HG02885 (cell line): Measurements from ENCODE around the gene NAPA.

Source experiments
- ATAC-seq: cut with Tn5 transposase; IDR thresholded peaks from one replicate; pipeline ENCODE4 v1.9.1; 2021; ENCODE audit warnings: mild to moderate bottlenecking; ENCODE audit not compliant: unreplicated experiment, poor library complexity

The NAPA gene

DNA sequence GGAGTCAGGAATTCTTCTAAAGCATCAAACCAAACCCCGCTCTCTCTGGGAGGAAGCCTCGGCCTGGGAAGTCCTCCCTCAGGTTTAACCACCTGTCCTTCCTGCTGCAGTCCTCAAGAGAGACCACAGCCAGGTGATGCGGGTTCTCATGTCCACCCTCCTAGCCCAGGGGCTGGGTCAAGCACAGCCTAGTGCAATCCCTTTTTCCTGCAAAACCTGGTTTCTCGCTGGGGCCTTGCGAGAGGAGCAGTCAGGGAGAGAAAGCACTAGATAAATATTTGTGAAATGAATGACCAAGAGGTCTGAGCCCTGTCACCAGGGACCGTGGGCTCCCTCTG, 45.5 kb downstream of the NAPA start:
- no peak for ATAC-seq

DNA sequence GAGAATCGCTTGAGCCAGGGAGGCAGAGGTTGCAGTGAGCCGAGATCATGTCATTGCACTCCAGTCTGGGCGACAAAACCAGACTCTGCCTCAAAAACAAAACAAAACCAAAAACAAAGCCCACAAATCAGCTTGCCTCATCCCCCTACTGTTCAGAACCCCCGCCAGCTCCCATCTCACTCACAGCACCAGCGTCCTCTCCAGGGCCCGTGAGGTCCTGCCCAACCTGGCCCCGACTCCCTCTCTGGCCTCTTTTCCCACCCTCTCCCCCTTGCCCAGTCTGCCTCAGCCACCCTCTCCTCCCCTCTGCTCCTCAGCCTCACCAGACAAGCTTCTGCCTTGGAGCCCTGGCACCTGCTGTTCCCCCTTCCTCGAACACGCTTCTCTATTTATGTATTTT, 46.9 kb downstream of the NAPA start:
- ATAC-seq, result no peak

DNA sequence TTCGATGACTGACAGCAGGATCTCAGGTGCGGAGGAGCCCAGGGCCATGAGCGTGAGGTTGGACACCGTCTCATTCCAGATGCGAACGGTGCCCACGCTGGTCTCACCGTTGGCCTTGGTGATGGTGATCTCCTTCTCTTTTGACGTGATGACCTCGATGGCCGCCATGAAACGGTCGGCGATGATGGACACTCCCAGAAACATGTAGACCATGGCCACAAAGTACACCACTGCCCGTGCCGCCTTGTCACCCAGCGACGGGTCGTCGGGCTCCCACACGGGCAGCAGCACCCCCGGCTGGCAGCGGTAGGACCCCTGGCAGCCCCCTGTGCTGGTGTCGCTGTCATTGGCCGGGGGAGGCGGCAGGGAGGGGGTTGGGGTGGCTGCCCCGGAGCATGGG, 48.9 kb downstream of the NAPA start:
- no peak for ATAC-seq

DNA sequence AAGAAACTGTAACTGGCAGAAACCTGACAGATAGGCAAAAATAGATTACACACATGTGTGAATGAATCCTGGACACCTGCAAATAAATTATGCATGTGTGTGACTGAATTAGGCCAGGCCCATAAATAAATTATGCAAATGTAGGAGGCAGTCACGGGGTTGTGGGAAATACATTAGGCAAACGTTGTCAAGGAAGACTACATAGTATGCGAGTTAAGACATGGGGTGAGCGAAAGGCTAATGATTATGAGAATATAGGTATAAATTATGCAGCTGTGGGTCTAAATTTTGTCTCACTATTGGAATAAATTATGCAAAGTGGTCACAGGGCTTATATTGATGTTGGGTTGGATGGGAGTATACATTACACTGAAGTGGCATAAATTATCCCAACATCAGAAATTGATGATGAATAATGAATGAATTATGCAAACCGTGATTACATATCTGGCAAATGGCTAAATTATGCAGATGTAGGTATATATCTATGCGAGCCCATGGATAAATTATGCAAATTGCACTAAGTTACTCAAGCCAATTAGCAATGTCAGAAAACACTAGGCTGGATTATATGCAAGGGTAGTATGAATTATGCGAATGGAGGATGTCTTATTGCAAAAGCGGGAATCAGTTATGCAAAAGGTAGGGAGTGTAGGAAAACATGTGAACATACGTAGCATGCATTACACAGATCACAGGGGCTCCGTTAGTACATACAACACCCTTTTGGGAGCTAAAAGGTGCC, 50.0 kb downstream of the NAPA start:
- ATAC-seq, result no peak

DNA sequence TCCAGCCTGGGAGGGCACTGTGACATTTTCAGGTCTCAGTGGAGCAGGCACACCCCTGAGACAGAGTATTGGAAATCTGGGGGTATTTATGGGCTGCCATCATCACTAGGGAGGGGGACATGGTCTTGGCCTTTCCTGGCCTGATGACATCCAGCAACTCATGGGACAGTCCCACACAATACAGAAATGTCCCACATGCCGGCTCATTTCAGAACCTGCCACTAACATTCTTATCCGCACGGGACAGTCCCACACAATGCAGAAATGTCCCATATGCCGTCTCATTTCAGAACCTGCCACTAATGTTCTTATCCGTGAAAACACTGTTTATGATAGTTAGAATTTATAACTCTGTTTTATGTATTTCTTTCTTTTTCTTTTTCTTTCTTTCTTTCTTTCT, 53.0 kb downstream of the NAPA start:
- no peak for ATAC-seq

DNA sequence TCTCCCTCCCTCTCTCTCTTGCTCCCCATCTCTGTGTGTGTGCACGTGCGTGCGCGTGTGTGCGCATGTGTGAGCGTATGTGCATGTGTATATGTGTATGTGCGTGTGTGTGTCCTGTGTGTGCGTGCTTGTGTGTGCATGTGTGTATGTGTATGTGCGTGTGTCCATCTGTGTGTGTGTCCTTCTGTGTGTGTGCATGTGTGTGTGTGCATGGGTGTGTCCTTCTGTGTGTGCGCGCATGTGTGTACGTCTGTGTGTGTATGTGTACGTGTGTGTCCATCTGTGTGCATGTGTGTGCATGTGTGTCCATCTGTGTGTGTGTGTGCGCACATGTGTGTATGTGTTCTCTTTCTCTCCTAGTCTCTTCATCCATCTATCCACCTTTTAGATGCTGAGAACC, 55.4 kb downstream of the NAPA start:
- ATAC-seq, result no peak

DNA sequence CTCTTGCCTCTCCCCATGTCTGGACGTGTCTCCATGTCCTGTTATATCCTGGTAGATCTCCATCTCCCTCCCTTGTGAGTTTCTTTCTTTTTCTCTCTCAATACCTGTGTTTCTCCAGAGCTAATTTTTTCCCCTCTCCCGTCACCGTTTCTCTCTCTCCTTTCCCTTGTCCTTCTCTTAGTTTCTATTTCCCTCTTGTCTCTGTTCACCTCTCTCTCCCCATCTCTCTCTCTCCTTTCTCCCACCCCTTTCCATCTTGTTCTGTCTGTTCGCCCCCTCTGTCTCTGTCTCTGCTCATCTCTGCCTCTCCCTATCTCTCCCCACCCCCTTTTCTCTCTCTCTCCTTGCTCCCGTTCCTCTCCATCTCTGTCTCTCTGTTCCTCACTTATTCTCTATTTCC, 56.2 kb downstream of the NAPA start:
- no peak for ATAC-seq

DNA sequence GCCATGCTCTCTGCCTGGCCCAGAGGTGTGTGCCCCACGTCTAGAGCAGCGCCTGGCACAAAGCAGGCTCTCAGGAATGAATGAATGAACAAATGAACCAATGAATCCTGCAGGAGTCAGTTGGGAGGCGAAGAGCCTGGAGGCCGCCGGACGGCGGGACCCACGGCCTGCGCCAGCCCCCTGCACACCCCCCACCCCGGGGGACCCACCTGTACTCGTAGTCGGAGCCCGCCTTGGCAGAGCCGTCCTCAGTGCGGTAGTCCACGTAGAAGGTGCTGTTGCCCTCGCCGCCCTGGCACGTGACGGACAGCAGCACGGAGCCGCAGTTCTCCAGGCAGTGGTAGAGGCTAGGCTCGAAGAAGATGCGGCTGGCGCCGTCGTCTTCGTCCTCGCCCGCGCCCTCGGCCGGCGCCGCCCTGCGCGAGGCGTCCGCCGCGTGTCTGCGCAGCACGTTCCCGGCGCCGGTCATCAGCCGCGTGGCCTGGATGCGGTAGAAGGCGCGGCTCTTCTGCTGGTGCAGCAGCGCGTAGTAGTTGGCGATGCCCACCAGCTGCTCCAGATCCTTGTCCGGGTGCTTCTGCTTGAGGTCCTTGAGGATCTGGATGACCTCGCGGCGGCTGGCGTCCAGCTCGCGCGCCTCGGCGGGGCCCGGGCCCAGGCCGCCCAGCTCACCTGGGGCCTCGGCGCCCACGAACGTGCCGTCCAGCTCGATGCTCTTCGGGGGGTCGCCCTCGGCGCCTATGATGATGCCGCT, 58.0 kb downstream of the NAPA start:
- ATAC-seq, result no peak

DNA sequence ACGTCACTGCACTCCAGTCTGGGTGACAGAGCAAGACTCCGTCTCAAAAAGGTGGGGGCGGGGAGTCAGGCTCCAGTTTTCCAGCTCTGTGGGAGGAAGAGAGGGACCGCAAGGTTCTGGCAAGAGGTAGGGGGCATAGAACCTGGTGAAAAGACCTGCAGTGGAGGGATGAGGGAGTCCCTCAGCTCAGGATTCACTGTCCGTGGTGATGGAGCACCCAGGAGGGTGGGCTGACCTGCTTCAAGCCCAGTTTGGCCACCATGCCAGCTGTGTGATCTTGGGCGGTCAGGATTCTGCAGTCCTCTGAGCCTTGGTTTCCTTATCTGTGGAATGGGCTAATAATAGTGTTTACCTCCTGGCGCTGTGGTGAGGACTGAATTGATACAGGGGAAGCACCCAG, 64.4 kb downstream of the NAPA start:
- ATAC-seq, result no peak

DNA sequence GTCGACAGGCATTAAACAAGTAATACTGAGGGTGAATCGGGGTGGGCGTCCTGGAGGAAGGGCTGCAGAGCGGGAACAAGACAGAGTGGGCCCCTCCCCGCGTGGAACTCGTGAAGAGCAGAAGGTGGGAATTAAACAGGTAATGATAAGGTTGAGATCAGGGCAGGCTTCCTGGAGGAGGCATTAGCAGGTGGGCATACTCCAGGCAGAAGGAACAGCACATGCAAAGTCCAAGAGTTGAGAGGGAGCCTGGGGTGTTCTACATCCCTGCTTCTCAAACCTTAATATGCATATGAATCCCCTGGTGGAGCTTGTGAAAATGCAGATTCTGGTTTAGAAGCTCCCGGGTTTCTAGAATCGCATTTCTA, 66.5 kb downstream of the NAPA start:
- ATAC-seq, result no peak

DNA sequence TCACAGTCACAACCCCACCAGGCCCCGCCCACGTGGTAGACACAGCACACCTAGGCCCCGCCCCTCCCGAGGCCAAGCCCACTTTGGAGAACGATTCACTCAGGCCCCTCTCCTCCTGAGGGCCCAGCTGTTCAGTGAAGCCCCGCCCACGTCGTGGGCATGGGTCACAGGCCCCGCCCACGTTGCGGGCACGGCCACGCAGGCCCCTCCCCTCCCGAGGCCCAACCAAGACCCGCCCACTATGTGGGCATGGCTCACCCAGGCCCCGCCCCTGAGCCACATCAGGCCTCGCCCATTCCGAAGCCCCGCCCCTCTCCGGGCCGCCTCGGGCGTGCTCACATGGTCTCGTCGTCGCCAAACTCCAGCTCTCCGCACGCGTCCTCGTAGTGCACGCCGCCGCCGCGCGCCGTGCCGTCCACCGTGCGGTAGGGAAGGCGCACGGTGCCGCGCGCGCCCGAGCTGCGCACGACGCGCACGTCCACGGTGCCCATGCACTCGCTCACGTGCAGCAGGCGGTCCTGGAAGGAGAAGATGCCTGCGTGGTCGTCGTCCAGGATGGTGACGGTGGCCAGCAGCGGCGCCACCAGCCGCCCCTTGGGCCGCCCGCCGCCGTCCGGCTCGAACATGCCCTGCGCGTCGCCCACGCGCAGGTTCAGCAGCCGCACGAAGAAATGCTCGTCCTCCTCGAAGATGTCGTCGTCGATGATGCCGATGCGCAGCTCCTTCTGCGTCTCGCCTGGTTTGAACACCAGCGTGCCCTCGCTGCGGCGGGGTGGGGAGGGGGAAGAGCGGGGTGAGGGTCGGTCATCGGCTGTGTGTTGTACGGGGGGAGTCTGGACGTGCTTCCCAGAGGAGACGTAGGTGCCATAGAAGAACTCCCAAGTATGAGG, 67.1 kb downstream of the NAPA start:
- ATAC-seq, result no peak

DNA sequence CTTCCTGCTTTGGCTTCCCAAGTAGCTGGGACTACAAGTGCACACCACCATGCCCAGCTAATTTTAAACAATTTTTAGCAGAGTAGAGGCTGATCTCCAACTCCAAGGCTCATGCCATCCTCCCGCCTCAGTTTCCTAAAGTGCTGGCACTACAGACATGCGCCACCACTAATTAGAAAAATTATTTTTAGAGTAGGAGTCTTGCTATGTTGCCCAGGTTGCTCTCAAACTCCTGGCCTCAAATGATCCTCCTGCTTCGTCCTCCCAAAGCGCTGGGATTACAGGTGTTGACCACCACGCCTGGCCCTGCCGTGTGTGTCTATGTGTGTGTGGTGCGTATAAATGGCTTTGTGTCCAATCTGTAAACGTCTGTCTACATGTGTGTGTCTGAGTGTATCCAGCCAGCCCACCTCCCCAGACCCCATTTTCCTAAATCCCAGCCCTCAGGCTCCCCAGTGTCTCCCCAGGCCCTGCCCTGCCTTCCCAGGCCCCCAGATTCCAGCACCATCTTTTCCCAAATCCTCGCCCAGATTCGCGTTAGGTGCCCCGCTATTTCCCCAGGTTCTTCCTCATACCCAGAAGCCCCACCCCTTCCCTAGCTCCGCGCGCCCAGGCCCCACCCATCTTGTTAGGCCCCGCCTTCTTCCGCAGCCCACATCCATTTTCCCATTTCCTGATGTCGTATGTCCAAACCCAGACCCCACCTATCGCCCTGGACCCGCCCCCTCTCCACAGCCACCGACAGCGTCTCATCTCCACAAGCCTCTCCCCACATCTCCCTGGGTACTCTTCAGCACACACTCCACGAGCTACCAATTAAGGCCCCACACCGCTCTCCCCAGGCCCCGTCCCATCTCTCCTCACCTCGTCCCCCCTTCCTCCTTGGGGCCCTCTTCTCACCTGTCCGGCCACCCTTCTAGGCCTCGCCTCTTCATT, 68.1 kb downstream of the NAPA start:
- ATAC-seq, result no peak

DNA sequence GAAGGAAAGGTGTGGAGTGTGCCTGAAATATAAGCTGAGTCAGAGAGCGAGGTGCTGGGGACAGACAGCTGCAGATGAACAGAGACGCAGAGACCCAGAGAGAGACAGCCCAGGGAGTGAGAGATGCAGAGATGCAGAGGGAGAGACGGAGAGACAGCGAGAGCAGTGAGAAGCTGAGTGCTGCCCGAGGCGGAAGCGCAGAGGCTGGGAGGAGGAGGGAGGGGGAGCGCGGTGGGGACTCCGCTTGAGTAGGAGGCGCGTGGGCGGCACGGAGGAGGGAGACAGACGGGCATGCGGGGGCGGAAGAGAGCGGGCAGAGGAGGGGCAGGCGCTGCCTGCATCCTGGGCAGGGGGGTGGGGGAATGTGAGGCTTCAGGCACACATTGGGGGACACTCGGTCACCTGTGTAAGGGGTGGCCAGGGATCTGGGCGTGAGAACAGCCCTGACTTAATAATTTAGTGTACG, 68.9 kb downstream of the NAPA start:
- ATAC-seq, result no peak

DNA sequence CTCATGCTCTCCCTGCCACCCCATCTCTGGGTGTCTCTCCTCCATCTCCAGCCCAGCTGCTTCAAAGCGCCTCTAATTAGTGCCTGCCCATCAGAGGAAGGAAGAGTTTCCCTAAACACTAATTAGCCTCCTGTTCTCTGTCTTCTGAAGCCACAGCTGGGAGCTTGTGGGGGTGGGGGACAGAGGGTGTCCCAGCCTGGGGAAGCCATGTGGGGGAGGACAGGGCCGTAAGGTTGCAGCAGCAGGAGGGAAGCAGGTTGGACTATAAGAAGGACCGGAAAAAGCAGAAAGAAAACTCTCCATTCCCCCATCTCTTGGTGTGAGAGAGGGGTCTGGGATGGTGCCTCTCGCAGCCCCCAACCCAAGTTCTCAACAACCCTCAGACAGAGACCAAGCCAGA, 69.3 kb downstream of the NAPA start:
- ATAC-seq, result no peak

DNA sequence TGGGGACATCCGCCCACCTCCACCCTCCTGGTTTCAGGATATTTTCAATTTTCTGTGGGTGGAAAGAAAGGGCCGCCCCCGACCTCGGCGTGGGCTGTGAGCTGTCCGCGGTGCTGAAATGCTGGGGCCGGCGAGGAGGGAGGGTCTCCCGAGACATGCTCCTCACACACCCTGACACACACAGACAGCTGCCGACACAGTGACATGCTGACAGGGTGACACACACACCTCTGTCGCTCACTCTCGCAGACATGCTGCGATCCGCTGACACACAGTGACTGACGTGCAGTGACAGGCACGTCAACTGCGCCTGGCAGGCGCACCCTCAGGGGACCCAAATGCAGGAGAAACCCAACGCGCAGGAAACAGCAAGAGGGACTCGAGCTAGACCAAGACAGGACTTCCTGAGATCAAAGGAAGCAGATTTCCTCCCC, 70.5 kb downstream of the NAPA start:
- ATAC-seq, result no peak

DNA sequence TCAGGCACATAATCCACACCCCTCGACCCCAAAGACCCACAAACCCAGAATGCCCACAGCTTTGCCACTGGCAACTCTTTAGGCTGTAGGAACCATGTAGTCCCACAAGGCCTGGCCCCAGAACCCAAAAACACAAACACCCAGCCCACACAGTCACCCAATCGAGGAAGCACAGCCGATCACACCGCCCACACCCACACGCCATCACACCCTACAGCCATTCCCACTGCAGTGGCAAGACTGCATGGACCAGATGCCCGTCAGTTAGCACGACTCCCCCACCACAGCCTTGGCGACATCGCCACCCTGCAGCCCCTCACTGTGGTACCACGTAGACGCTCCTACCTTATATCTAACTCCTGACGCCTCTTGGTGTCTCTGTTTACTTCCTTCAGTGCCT, 71.5 kb downstream of the NAPA start:
- ATAC-seq, result no peak

DNA sequence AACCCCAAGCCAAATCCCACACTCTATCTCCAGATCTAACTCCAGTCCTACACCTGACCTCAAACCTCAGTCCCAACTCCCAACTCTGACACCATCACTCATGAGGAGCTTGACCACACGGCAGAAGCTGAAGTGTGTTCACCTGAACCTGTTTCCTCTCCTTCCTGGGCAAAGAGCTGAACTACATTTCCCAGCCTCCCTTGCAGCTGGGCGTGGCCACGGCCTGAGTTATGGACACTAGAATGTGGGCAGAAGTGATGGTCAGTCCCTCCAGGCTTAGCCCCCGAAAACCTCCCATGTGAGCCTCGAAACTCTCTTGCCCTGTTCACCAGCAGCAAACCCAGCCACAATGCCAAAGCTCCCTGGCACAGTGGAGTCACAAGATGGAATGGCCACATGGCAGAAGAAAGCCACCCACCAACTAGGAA, 76.1 kb downstream of the NAPA start:
- ATAC-seq, result no peak
